Sigmoid colon (tissue), 7 donors: Measurements from ENCODE around the gene DIS3L. TPM values are rescaled to one million over a fixed set of nuclear protein-coding genes. Genes with fewer than 3 reads are reported as not detected.
"Not testable (repeated sequence)": the region's sequence is repeated elsewhere in the genome, so short reads cannot be mapped to it uniquely, and the experiment has no call there.

Experiments used
- DNase-seq: peaks from one replicate; pipeline ENCODE4 v3.0.0-alpha.2; 2019
- H3K27ac ChIP-seq, 4 donors: fragments of 200-600 bp; sonication (generic); one replicate each; pipeline ENCODE4 v1.5.1; 2016 to 2019; ENCODE audit warnings: mild to moderate bottlenecking in 1 of 4
- H3K27me3 ChIP-seq, 3 donors: fragments of 200-600 bp; sonication (generic); one replicate each; pipeline ENCODE4 v1.5.1; 2019; ENCODE audit warnings: mild to moderate bottlenecking in 1 of 3
- H3K36me3 ChIP-seq, 4 donors: fragments of 200-600 bp; sonication (generic); one replicate each; pipeline ENCODE4 v1.5.1; 2016 to 2019
- H3K4me1 ChIP-seq, 4 donors: fragments of 200-600 bp; sonication (generic); one replicate each; pipeline ENCODE4 v1.5.1; 2017 to 2019
- H3K4me3 ChIP-seq, 4 donors: fragments of 200-600 bp; sonication (generic); one replicate each; pipeline ENCODE4 v1.5.1; 2017 to 2019; ENCODE audit warnings: mild to moderate bottlenecking in 2 of 4, moderate library complexity in 1 of 4
- H3K9me3 ChIP-seq, 4 donors: fragments of 200-600 bp in 3 of 4; sonication (generic) in 3 of 4; one replicate each; pipeline versions ENCODE4 v1.5.1 to v1.6.1; 2013 to 2019
- CTCF ChIP-seq, 4 experiments: fragments of 450-650 bp in 3 of 4; fragments of 200-600 bp in 1 of 4; IDR thresholded peaks; one replicate each; pipeline ENCODE4 v1.5.1; 2016 to 2019; ENCODE audit warnings: antibody characterized with exemption in 4 of 4, mild to moderate bottlenecking in 3 of 4, moderate library complexity in 2 of 4
- EP300 ChIP-seq, 4 donors: sonication (generic); formaldehyde crosslinking; IDR thresholded peaks; one replicate each; pipeline ENCODE4 v1.6.1; 2017; ENCODE audit warnings: antibody characterized with exemption in 4 of 4
- POLR2A ChIP-seq, 2 donors: fragments of 450-650 bp; IDR thresholded peaks; one replicate each; pipeline ENCODE4 v1.6.1; 2016; ENCODE audit warnings: antibody characterized with exemption in 2 of 2, mild to moderate bottlenecking in 2 of 2, moderate library complexity in 2 of 2
- POLR2AphosphoS5 ChIP-seq, 4 donors: sonication (generic); formaldehyde crosslinking; IDR thresholded peaks; one replicate each; pipeline ENCODE4 v1.6.1; 2017; ENCODE audit warnings: antibody characterized with exemption in 4 of 4
- WGBS, 2 donors: extraction: QIAGEN DNeasy Blood & Tissue Kit; methylation state at CpG; one replicate each; pipeline ENCODE4 v1.1.7; 2013; 5-methylcytosine and 5-hydroxymethylcytosine counted together
- intact Hi-C: fragments of 100-400 bp; cut with DNase I; formaldehyde crosslinking; loops from one replicate; pipeline ENCODE4 v1.15.1; 2023
- polyA plus RNA-seq, 3 donors: library from polyadenylated mRNA; stranded (reverse); fragments of 200-250 nt; gene quantifications; one replicate each; pipeline ENCODE4 v1.2.3, GENCODE V29; 2013
- small RNA-seq, 3 donors: library from RNA; depleted of rRNA; stranded (forward); fragments of <200 nt; gene quantifications; one replicate each; pipeline ENCODE3, GENCODE V24; 2016
- total RNA-seq, 4 donors: library from RNA; depleted of rRNA; stranded (reverse); fragments of >200 nt; gene quantifications; one replicate each; pipeline ENCODE4 v1.1.0, GENCODE V29; 2016
- donor health status: healthy with polysubstance abuse.
- donor health status: Bipolar disorder and iron deficiency.
- donor health status: healthy.

DIS3L gene
- total and polyA plus RNA-seq, 7 donors: 5.3 to 52.3 (median 29.5) TPM

GRCh38 chr15:66369773-66370651, 76.6 kb downstream of the DIS3L start:
- DNase-seq: no peak
- Histone ChIP-seq H3K27me3 (no peaks in the 10 kb centered on the region), H3K4me3 (peak overlapping the region in 3 of 4 donors; percentile 12 to 32 (median 21)), H3K36me3 (no peaks in the 10 kb centered on the region), H3K4me1 (no peaks in the 10 kb centered on the region), H3K9me3 (peaks cover 0 to 7% (median 1%) of the 10 kb centered on the region in 4 donors), H3K27ac (peak overlapping the region in 3 of 4 donors; percentile 31 to 64 (median 38))
- intact Hi-C loops: no loop called here
- TF ChIP-seq POLR2A (IDR thresholded peaks at IDR 0.05) (no peak), CTCF (IDR thresholded peaks at IDR 0.05) (no peak), POLR2AphosphoS5 (IDR thresholded peaks at IDR 0.05) (no peak), EP300 (IDR thresholded peaks at IDR 0.05) (no peak)
- 10 to 11% methylated on average over 12 of the region's 12 CpGs for WGBS, 2 donors

GRCh38 chr15:66374179-66374578, 80.8 kb downstream of the DIS3L start:
- no peaks in the 10 kb centered on the region for H3K27me3 ChIP-seq
- TF ChIP-seq CTCF (IDR thresholded peaks at IDR 0.05): no peak
- TF ChIP-seq POLR2A (IDR thresholded peaks at IDR 0.05): no peak
- no peak for TF ChIP-seq EP300 (IDR thresholded peaks at IDR 0.05)
- no peak for TF ChIP-seq POLR2AphosphoS5 (IDR thresholded peaks at IDR 0.05)
- H3K9me3 ChIP-seq: peaks cover 0 to 7% (median 1%) of the 10 kb centered on the region in 4 donors
- H3K27ac ChIP-seq: no peak overlapping the region
- WGBS, 2 donors: 96 to 97% methylated on average over 4 of the region's 4 CpGs
- no peaks in the 10 kb centered on the region for H3K36me3 ChIP-seq
- H3K4me1 ChIP-seq: no peaks in the 10 kb centered on the region
- H3K4me3 ChIP-seq: no peak overlapping the region
- DNase-seq: no peak
- intact Hi-C loops: no loop called here

- no peak overlapping the region for H3K4me3 ChIP-seq
- H3K9me3 ChIP-seq: peaks cover 0 to 5% (median 0%) of the 10 kb centered on the region in 4 donors
- H3K27me3 ChIP-seq: no peaks in the 10 kb centered on the region
- H3K4me1 ChIP-seq: no peaks in the 10 kb centered on the region
- TF ChIP-seq EP300 (IDR thresholded peaks at IDR 0.05): no peak
- TF ChIP-seq POLR2AphosphoS5 (IDR thresholded peaks at IDR 0.05): no peak
- TF ChIP-seq POLR2A (IDR thresholded peaks at IDR 0.05): no peak
- TF ChIP-seq CTCF (IDR thresholded peaks at IDR 0.05): no peak
- no peak for DNase-seq
- H3K27ac ChIP-seq: no peak overlapping the region
- no peaks in the 10 kb centered on the region for H3K36me3 ChIP-seq
- intact Hi-C loops: no loop called here
- 93 to 94% methylated on average over 7 of the region's 7 CpGs for WGBS, 2 donors
Measured at GRCh38 chr15:66378814-66379430, 85.6 kb downstream of the DIS3L start.

- DNase-seq, H3K4me1 ChIP-seq, intact Hi-C loops, H3K9me3 ChIP-seq, H3K4me3 ChIP-seq, H3K27me3 ChIP-seq, H3K36me3 ChIP-seq, H3K27ac ChIP-seq: not testable (repeated sequence)
- 98 to 99% methylated on average over 2 of the region's 2 CpGs for WGBS, 2 donors
Measured at GRCh38 chr15:66381376-66381775, 88.0 kb downstream of the DIS3L start.

Small RNAs within 50 kb of the gene (small RNA-seq; reads per million reads assigned to genes)
- gene RF00019: 0 reads per million in 3 donors
- gene SCARNA14: 2.8 to 5.0 (median 4.0) reads per million in 3 donors

Other genes starting within 250 kb of the DIS3L start
- gene MEGF11, start 39.8 kb upstream of the DIS3L start, total RNA-seq: not detected
- gene MEGF11, start 39.8 kb upstream of the DIS3L start, polyA plus RNA-seq: under 1 TPM in 1 of 3 donors, not detected in 2; 0.04 TPM
- gene TIPIN, start 63.1 kb downstream of the DIS3L start, total RNA-seq: 10 to 100 TPM in 1 of 4 donors, 1 to 10 TPM in 3; 1.9 to 10.3 (median 6.1) TPM
- gene TIPIN, start 63.1 kb downstream of the DIS3L start, polyA plus RNA-seq: 1 to 10 TPM; 2.3 to 8.7 (median 2.4) TPM
- 10 to 100 TPM; 21.0 to 32.8 (median 25.7) TPM for gene MAP2K1, start 93.3 kb downstream of the DIS3L start, total RNA-seq
- 10 to 100 TPM; 19.8 to 38.8 (median 36.8) TPM for gene MAP2K1, start 93.3 kb downstream of the DIS3L start, polyA plus RNA-seq
- gene SNAPC5, start 204.2 kb downstream of the DIS3L start, total RNA-seq: 10 to 100 TPM; 16.6 to 65.5 (median 53.3) TPM
- 10 to 100 TPM; 28.5 to 38.6 (median 30.0) TPM for gene SNAPC5, start 204.2 kb downstream of the DIS3L start, polyA plus RNA-seq
- gene RPL4, start 211.3 kb downstream of the DIS3L start, total RNA-seq: 1,000 to 10,000 TPM; 2,778 to 9,223 (median 4,574) TPM
- gene RPL4, start 211.3 kb downstream of the DIS3L start, polyA plus RNA-seq: 1,000 to 10,000 TPM; 1,665 to 3,282 (median 2,730) TPM
- gene ZWILCH, start 211.8 kb downstream of the DIS3L start, total RNA-seq: 1 to 10 TPM; 3.1 to 8.2 (median 3.6) TPM
- gene ZWILCH, start 211.8 kb downstream of the DIS3L start, polyA plus RNA-seq: 1 to 10 TPM; 5.8 to 9.3 (median 6.0) TPM